ENCODE results near the gene MICALL2.

The MICALL2 gene

GRCh38 chr7:1411414-1411813, 47.9 kb downstream of the MICALL2 start:
- Histone ChIP-seq H3K4me1 (ENCODE audit: low read depth, poor library complexity, severe bottlenecking) (peaks cover 7% of the 10 kb centered on the region), H3K27ac (no peak overlapping the region), H3K36me3 (ENCODE audit: insufficient read depth) (no peaks in the 10 kb centered on the region), H4K20me1 (ENCODE audit: insufficient read depth) (no peaks in the 10 kb centered on the region), H3K9ac (no peak overlapping the region), H3K4me2 (no peak overlapping the region), H3K27me3 (ENCODE audit: insufficient read depth, low read depth) (peaks cover 68% of the 10 kb centered on the region), H3K4me3 (IDR thresholded peaks at IDR 0.05; ENCODE audit: insufficient read depth, low read depth, low read length) (no peak overlapping the region), H2AFZ (ENCODE audit: low read depth) (no peak overlapping the region), H3K79me2 (ENCODE audit: insufficient read depth, low read depth) (no peaks in the 10 kb centered on the region)
- TF ChIP-seq CTCF (conservative IDR thresholded peaks at IDR 0.05; ENCODE audit: low read depth, low read length): no peak

- Histone ChIP-seq H3K4me2 (no peak overlapping the region), H3K27me3 (ENCODE audit: insufficient read depth, low read depth) (peaks cover 72% of the 10 kb centered on the region), H3K4me3 (IDR thresholded peaks at IDR 0.05; ENCODE audit: insufficient read depth, low read depth, low read length) (no peak overlapping the region), H3K9ac (no peak overlapping the region), H3K4me1 (ENCODE audit: low read depth, poor library complexity, severe bottlenecking) (peaks cover 7% of the 10 kb centered on the region), H3K36me3 (ENCODE audit: insufficient read depth) (no peaks in the 10 kb centered on the region), H2AFZ (ENCODE audit: low read depth) (no peak overlapping the region), H3K27ac (no peak overlapping the region), H3K79me2 (ENCODE audit: insufficient read depth, low read depth) (no peaks in the 10 kb centered on the region), H4K20me1 (ENCODE audit: insufficient read depth) (no peaks in the 10 kb centered on the region)
- no peak for TF ChIP-seq CTCF (conservative IDR thresholded peaks at IDR 0.05; ENCODE audit: low read depth, low read length)
These were observed 48.3 kb downstream of the MICALL2 start for GRCh38 chr7:1410992-1411391.

- Histone ChIP-seq H3K27ac (no peak overlapping the region), H3K9ac (no peak overlapping the region), H3K36me3 (ENCODE audit: insufficient read depth) (no peaks in the 10 kb centered on the region), H3K4me3 (IDR thresholded peaks at IDR 0.05; ENCODE audit: insufficient read depth, low read depth, low read length) (no peak overlapping the region), H3K79me2 (ENCODE audit: insufficient read depth, low read depth) (no peaks in the 10 kb centered on the region), H2AFZ (ENCODE audit: low read depth) (no peak overlapping the region), H3K27me3 (ENCODE audit: insufficient read depth, low read depth) (peaks cover 79% of the 10 kb centered on the region), H4K20me1 (ENCODE audit: insufficient read depth) (no peaks in the 10 kb centered on the region), H3K4me2 (no peak overlapping the region), H3K4me1 (ENCODE audit: low read depth, poor library complexity, severe bottlenecking) (peaks cover 7% of the 10 kb centered on the region)
- TF ChIP-seq CTCF (conservative IDR thresholded peaks at IDR 0.05; ENCODE audit: low read depth, low read length): no peak
These were observed 49.7 kb downstream of the MICALL2 start for GRCh38 chr7:1409555-1409954.

DNA sequence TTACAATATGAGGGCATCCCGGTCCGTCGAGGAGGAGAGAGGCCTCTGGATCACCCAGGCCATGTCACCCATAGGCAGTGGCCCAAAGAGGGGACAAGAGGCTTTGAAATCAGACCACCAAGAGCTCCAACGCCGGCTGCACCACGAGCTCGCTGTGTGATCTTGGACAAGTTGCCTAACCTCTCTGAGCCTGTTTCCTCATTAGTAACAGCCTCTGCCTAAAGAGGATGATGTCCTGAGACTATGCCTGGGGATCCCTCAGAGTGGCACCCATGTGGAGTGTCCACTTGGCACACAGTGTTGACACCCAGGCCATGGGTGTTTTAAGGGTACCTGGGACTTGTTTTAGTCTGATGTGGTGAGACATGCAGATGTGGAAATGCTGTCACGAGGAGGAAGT, 50.8 kb downstream of the MICALL2 start:
- Histone ChIP-seq H3K79me2 (ENCODE audit: insufficient read depth, low read depth) (no peaks in the 10 kb centered on the region), H3K4me1 (ENCODE audit: low read depth, poor library complexity, severe bottlenecking) (peaks cover 7% of the 10 kb centered on the region), H3K4me3 (IDR thresholded peaks at IDR 0.05; ENCODE audit: insufficient read depth, low read depth, low read length) (no peak overlapping the region), H3K36me3 (ENCODE audit: insufficient read depth) (no peaks in the 10 kb centered on the region), H3K4me2 (no peak overlapping the region), H4K20me1 (ENCODE audit: insufficient read depth) (no peaks in the 10 kb centered on the region), H3K27ac (no peak overlapping the region), H2AFZ (ENCODE audit: low read depth) (no peak overlapping the region), H3K27me3 (ENCODE audit: insufficient read depth, low read depth) (peaks cover 78% of the 10 kb centered on the region), H3K9ac (no peak overlapping the region)
- no peak for TF ChIP-seq CTCF (conservative IDR thresholded peaks at IDR 0.05; ENCODE audit: low read depth, low read length)

Data from KMS-11 (cell line).